ENCODE measurements around the gene ATP9B.

The ATP9B gene

DNA sequence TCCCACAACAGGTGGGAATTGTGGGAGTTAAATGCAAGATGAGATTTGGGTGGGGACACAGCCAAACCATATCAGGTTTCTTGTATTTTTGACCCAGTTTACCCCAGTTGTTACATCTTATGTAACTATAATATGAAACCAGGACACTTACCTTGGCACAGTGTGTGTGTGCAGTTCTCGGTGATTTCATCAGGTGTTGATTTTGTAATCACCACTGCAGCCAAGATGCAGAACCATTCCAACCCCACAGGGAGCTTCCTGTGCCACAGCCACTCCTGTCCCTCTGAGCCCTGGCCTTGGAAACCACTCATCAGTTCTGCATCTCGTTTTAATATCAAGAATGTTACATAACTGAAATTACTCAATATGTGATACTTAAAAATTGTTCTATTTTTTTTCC, 31.8 kb downstream of the ATP9B start:
- Histone ChIP-seq H3K27me3 (replicated peaks; ENCODE audit: control insufficient read depth, insufficient read depth, low read length) (no peaks in the 10 kb centered on the region), H3K36me3 (ENCODE audit: control insufficient read depth, insufficient read depth, low read length) (no peaks in the 10 kb centered on the region), H3K4me3 (replicated peaks; ENCODE audit: low read depth, low read length) (no peak overlapping the region)
- no peak for DNase-seq (ENCODE audit: extremely low read depth, insufficient read length)
- TF ChIP-seq, protein P1, sequence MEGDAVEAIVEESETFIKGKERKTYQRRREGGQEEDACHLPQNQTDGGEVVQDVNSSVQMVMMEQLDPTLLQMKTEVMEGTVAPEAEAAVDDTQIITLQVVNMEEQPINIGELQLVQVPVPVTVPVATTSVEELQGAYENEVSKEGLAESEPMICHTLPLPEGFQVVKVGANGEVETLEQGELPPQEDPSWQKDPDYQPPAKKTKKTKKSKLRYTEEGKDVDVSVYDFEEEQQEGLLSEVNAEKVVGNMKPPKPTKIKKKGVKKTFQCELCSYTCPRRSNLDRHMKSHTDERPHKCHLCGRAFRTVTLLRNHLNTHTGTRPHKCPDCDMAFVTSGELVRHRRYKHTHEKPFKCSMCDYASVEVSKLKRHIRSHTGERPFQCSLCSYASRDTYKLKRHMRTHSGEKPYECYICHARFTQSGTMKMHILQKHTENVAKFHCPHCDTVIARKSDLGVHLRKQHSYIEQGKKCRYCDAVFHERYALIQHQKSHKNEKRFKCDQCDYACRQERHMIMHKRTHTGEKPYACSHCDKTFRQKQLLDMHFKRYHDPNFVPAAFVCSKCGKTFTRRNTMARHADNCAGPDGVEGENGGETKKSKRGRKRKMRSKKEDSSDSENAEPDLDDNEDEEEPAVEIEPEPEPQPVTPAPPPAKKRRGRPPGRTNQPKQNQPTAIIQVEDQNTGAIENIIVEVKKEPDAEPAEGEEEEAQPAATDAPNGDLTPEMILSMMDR (IDR thresholded peaks at IDR 0.05; ENCODE audit: insufficient read depth, low read length, poor library complexity, severe bottlenecking) = no peak

DNA sequence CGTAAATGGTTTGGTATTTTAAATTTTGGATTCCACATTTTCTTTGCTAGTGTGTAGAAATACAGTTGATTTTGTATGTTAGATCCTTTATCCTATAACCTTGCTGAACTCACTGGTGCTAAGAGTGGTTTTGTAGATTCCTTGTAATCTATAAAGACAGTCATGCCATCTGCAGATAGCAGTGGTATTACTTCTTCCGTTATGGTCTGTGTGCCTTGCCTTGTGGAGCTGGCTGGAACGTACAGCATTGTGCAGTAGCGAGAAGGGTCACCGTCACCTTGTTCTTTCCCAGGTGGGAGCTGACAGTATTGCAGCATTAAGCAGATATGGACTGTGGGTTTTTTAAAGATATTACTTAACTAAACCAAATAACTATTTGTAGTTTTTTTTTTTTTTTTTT, 33.7 kb downstream of the ATP9B start:
- no peak for DNase-seq (ENCODE audit: extremely low read depth, insufficient read length)
- Histone ChIP-seq H3K27me3 (replicated peaks; ENCODE audit: control insufficient read depth, insufficient read depth, low read length) (no peaks in the 10 kb centered on the region), H3K36me3 (ENCODE audit: control insufficient read depth, insufficient read depth, low read length) (peaks cover 2% of the 10 kb centered on the region), H3K4me3 (replicated peaks; ENCODE audit: low read depth, low read length) (no peak overlapping the region)
- TF ChIP-seq, protein P1 (IDR thresholded peaks at IDR 0.05; ENCODE audit: insufficient read depth, low read length, poor library complexity, severe bottlenecking) = no peak

DNA sequence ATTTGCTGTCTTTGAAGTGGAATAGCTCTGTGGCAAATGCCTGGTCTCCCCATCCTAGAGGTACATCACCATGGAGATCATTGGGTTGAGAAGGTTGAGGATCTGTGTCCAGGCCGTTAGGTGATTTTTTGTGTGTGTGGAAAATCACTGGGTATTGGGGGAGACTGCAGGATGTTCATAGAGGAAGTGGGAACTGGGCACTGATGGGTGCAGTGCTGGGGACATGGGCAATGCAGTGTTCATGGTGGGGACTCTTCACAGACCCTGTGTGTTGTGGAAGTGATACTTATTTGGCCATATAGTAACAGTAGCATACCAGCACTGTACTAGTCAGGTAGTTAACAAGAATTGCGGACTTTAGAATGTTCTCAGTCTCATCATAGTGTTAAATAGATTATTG, 34.9 kb downstream of the ATP9B start:
- DNase-seq (ENCODE audit: extremely low read depth, insufficient read length) = no peak
- Histone ChIP-seq H3K27me3 (replicated peaks; ENCODE audit: control insufficient read depth, insufficient read depth, low read length) (no peaks in the 10 kb centered on the region), H3K4me3 (replicated peaks; ENCODE audit: low read depth, low read length) (no peak overlapping the region), H3K36me3 (ENCODE audit: control insufficient read depth, insufficient read depth, low read length) (peaks cover 2% of the 10 kb centered on the region)
- TF ChIP-seq, protein P1 (IDR thresholded peaks at IDR 0.05; ENCODE audit: insufficient read depth, low read length, poor library complexity, severe bottlenecking) = no peak

DNA sequence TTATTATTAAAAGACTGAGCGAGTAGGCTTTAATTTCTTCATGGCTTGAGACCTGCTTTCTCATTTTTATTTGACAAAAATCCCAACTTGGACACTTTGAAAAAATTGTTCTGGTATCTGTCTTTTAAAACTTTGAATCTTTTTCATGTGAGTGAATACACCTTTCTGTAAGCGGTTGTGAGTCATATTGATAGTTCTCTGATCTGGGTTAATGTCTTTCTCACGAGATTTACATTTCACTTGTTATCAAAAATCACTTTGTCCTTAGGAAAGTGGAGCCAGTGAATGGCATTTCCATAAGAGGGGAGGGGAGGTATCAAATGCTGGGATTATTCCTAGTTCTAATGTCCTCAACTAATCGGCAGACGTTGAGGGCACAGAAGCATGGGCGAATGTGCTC, 36.3 kb downstream of the ATP9B start:
- Histone ChIP-seq H3K36me3 (ENCODE audit: control insufficient read depth, insufficient read depth, low read length) (peaks cover 2% of the 10 kb centered on the region), H3K4me3 (replicated peaks; ENCODE audit: low read depth, low read length) (no peak overlapping the region), H3K27me3 (replicated peaks; ENCODE audit: control insufficient read depth, insufficient read depth, low read length) (no peaks in the 10 kb centered on the region)
- TF ChIP-seq, protein P1 (IDR thresholded peaks at IDR 0.05; ENCODE audit: insufficient read depth, low read length, poor library complexity, severe bottlenecking) = no peak
- no peak for DNase-seq (ENCODE audit: extremely low read depth, insufficient read length)

DNA sequence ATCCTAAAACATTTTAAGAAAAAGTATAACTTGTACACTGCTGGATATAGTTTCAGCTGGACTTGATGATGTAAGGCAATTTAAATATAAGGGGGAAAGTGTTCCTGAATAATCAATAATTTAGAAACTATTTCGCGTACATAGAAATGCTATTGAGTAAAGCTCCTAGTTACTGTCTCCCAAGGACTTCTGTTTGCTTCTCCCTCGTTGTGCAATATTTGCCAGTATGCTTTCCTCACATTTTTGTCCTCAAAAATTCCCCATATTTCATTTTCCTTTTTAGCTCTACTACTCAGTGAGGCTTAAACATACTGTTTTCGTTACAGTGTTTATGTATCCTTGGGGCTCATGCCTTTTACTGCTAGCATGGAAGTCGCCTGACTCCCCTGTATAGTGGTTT, 36.9 kb downstream of the ATP9B start:
- peaks cover 2% of the 10 kb centered on the region for H3K36me3 ChIP-seq (ENCODE audit: control insufficient read depth, insufficient read depth, low read length)
- no peak overlapping the region for H3K4me3 ChIP-seq (replicated peaks; ENCODE audit: low read depth, low read length)
- no peak for DNase-seq (ENCODE audit: extremely low read depth, insufficient read length)
- H3K27me3 ChIP-seq (replicated peaks; ENCODE audit: control insufficient read depth, insufficient read depth, low read length) = no peaks in the 10 kb centered on the region
- TF ChIP-seq, protein P1 (IDR thresholded peaks at IDR 0.05; ENCODE audit: insufficient read depth, low read length, poor library complexity, severe bottlenecking) = no peak

DNA sequence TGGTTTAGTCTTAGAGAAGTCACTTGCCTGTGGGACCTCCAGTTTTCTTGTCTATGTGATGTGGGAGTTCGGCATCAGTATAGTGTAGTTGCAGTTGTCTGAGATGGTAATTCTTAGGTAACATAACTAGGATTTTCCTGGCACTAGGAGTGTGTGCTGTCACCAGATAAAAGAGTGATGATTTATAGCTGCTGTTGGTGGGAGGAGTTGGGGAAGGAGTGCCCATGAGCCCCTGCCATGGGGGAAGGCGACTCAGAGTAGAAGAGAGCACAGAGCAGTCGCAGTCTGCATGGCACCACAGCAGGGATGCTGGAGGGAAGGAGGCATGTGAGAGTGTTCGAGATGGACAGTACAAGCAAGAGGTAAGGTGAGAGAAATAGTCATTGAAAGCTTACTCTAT, 38.7 kb downstream of the ATP9B start:
- Histone ChIP-seq H3K4me3 (replicated peaks; ENCODE audit: low read depth, low read length) (no peak overlapping the region), H3K27me3 (replicated peaks; ENCODE audit: control insufficient read depth, insufficient read depth, low read length) (no peaks in the 10 kb centered on the region), H3K36me3 (ENCODE audit: control insufficient read depth, insufficient read depth, low read length) (peaks cover 2% of the 10 kb centered on the region)
- TF ChIP-seq, protein P1 (IDR thresholded peaks at IDR 0.05; ENCODE audit: insufficient read depth, low read length, poor library complexity, severe bottlenecking) = no peak
- no peak for DNase-seq (ENCODE audit: extremely low read depth, insufficient read length)

Data from GM06990 (cell line).